ENCODE data around the gene GPR160. TPM values are rescaled to one million over a fixed set of nuclear protein-coding genes. Genes with fewer than 3 reads are reported as not detected.
"Not testable (repeated sequence)": the region's sequence is repeated elsewhere in the genome, so short reads cannot be mapped to it uniquely, and the experiment has no call there.

The GPR160 gene
- total and polyA plus RNA-seq, 3 experiments from 2014 or later, result 2.9 to 6.2 (median 2.9) TPM

- H3K27ac ChIP-seq (ENCODE audit: low read depth, low read length), result no peak overlapping the region
- no peaks in the 10 kb centered on the region for H3K9me3 Mint-ChIP-seq
- no peak overlapping the region for H3K27ac Mint-ChIP-seq
- no peaks in the 10 kb centered on the region for H3K9me3 ChIP-seq (ENCODE audit: low read length)
- H3K4me1 ChIP-seq (ENCODE audit: insufficient read depth, low read length), result no peaks in the 10 kb centered on the region
- H3K4me3 Mint-ChIP-seq, result no peak overlapping the region
- peaks cover 0 to 4% (median 0%) of the 10 kb centered on the region in 3 donors for H3K4me1 Mint-ChIP-seq
- no peaks in the 10 kb centered on the region for H3K36me3 Mint-ChIP-seq
- CTCF ChIA-PET, result interaction anchor here (0.7 to 1.2 kb wide), 3 partner anchors 9 to 30 kb away, joined by 3 read pairs; no protein-coding TSS in a partner anchor
- POLR2A ChIA-PET, result interaction anchor here (0.6 kb wide), 1 partner anchor 240 kb away, joined by 7 read pairs; no protein-coding TSS in a partner anchor
- no peak overlapping the region for H3K4me3 ChIP-seq (ENCODE audit: low read length)
- H3K27me3 Mint-ChIP-seq, result peaks cover 9 to 14% of the 10 kb centered on the region in 2 donors
- DNase-seq, result no peak
- no peaks in the 10 kb centered on the region for H3K36me3 ChIP-seq (ENCODE audit: insufficient read depth, low read length)
- no peaks in the 10 kb centered on the region for H3K27me3 ChIP-seq (ENCODE audit: insufficient read depth, low read length, poor library complexity, severe bottlenecking)
Observed at GRCh38 chr3:170012683-170013400, 25.0 kb upstream of the GPR160 start.

- Mint-ChIP-seq H3K36me3 (peaks cover 0 to 2% (median 0%) of the 10 kb centered on the region in 3 donors), H3K9me3 (no peaks in the 10 kb centered on the region), H3K27me3 (peaks cover 3 to 28% of the 10 kb centered on the region in 2 donors), H3K27ac (no peak overlapping the region), H3K4me1 (peaks cover 0 to 6% (median 0%) of the 10 kb centered on the region in 3 donors), H3K4me3 (no peak overlapping the region)
- DNase-seq, result no peak
- ChIA-PET CTCF (interaction anchor here (0.6 kb wide), 1 partner anchor 11 kb away, joined by 3 read pairs; no protein-coding TSS in a partner anchor), POLR2A (no interaction called here)
- no peaks in the 10 kb centered on the region for H3K9me3 ChIP-seq (ENCODE audit: low read length)
- no peaks in the 10 kb centered on the region for H3K27me3 ChIP-seq (ENCODE audit: insufficient read depth, low read length, poor library complexity, severe bottlenecking)
- no peak overlapping the region for H3K4me3 ChIP-seq (ENCODE audit: low read length)
- no peaks in the 10 kb centered on the region for H3K36me3 ChIP-seq (ENCODE audit: insufficient read depth, low read length)
- H3K4me1 ChIP-seq (ENCODE audit: insufficient read depth, low read length), result peaks cover 12% of the 10 kb centered on the region
- H3K27ac ChIP-seq (ENCODE audit: low read depth, low read length), result no peak overlapping the region
Observed at GRCh38 chr3:170016057-170016456, 21.7 kb upstream of the GPR160 start.

- H3K4me1 Mint-ChIP-seq; H3K36me3 Mint-ChIP-seq; H3K27ac ChIP-seq (ENCODE audit: low read depth, low read length); DNase-seq; H3K4me3 Mint-ChIP-seq; H3K9me3 Mint-ChIP-seq; CTCF ChIA-PET; H3K36me3 ChIP-seq (ENCODE audit: insufficient read depth, low read length); H3K4me3 ChIP-seq (ENCODE audit: low read length); H3K27ac Mint-ChIP-seq; POLR2A ChIA-PET; H3K27me3 ChIP-seq (ENCODE audit: insufficient read depth, low read length, poor library complexity, severe bottlenecking); H3K9me3 ChIP-seq (ENCODE audit: low read length): not testable (repeated sequence)
- peaks cover 0 to 32% of the 10 kb centered on the region in 2 donors for H3K27me3 Mint-ChIP-seq
- peaks cover 12% of the 10 kb centered on the region for H3K4me1 ChIP-seq (ENCODE audit: insufficient read depth, low read length)
Observed at GRCh38 chr3:170019306-170019705, 18.5 kb upstream of the GPR160 start.

- peaks cover 0 to 4% (median 2%) of the 10 kb centered on the region in 3 donors for H3K36me3 Mint-ChIP-seq
- no peaks in the 10 kb centered on the region for H3K9me3 Mint-ChIP-seq
- DNase-seq, result no peak
- H3K27me3 Mint-ChIP-seq, result peaks cover 1 to 41% of the 10 kb centered on the region in 2 donors
- ChIA-PET POLR2A (interaction anchor here (0.7 kb wide), 1 partner anchor 47 kb away, joined by 4 read pairs; no protein-coding TSS in a partner anchor), CTCF (interaction anchor here (1.6 kb wide), 1 partner anchor 25 kb away, joined by 5 read pairs; no protein-coding TSS in a partner anchor)
- peaks cover 0 to 7% (median 0%) of the 10 kb centered on the region in 3 donors for H3K4me1 Mint-ChIP-seq
- no peak overlapping the region for H3K4me3 Mint-ChIP-seq
- Histone ChIP-seq H3K27ac (ENCODE audit: low read depth, low read length) (no peak overlapping the region), H3K27me3 (ENCODE audit: insufficient read depth, low read length, poor library complexity, severe bottlenecking) (no peaks in the 10 kb centered on the region), H3K4me1 (ENCODE audit: insufficient read depth, low read length) (peaks cover 12% of the 10 kb centered on the region), H3K9me3 (ENCODE audit: low read length) (no peaks in the 10 kb centered on the region), H3K36me3 (ENCODE audit: insufficient read depth, low read length) (no peaks in the 10 kb centered on the region), H3K4me3 (ENCODE audit: low read length) (no peak overlapping the region)
- no peak overlapping the region for H3K27ac Mint-ChIP-seq
Observed at GRCh38 chr3:170021083-170021482, 16.7 kb upstream of the GPR160 start.

GRCh38 chr3:170022336-170022735, 15.5 kb upstream of the GPR160 start:
- Histone ChIP-seq H3K27ac (ENCODE audit: low read depth, low read length) (no peak overlapping the region), H3K36me3 (ENCODE audit: insufficient read depth, low read length) (no peaks in the 10 kb centered on the region), H3K4me3 (ENCODE audit: low read length) (no peak overlapping the region), H3K9me3 (ENCODE audit: low read length) (no peaks in the 10 kb centered on the region), H3K4me1 (ENCODE audit: insufficient read depth, low read length) (peaks cover 16% of the 10 kb centered on the region), H3K27me3 (ENCODE audit: insufficient read depth, low read length, poor library complexity, severe bottlenecking) (no peaks in the 10 kb centered on the region)
- H3K4me3 Mint-ChIP-seq, result no peak overlapping the region
- H3K27ac Mint-ChIP-seq, result no peak overlapping the region
- no peak for DNase-seq
- peaks cover 1 to 28% of the 10 kb centered on the region in 2 donors for H3K27me3 Mint-ChIP-seq
- POLR2A ChIA-PET, result no interaction called here
- H3K36me3 Mint-ChIP-seq, result peaks cover 0 to 4% (median 2%) of the 10 kb centered on the region in 3 donors
- peaks cover 0 to 3% (median 0%) of the 10 kb centered on the region in 5 donors for H3K9me3 Mint-ChIP-seq
- peaks cover 6 to 11% (median 8%) of the 10 kb centered on the region in 3 donors for H3K4me1 Mint-ChIP-seq
- CTCF ChIA-PET, result interaction anchor here (1.1 kb wide), 1 partner anchor 10 kb away, joined by 3 read pairs; no protein-coding TSS in a partner anchor

GRCh38 chr3:170023165-170023564, 14.6 kb upstream of the GPR160 start:
- Histone ChIP-seq H3K27me3 (ENCODE audit: insufficient read depth, low read length, poor library complexity, severe bottlenecking) (no peaks in the 10 kb centered on the region), H3K4me3 (ENCODE audit: low read length) (no peak overlapping the region), H3K36me3 (ENCODE audit: insufficient read depth, low read length) (no peaks in the 10 kb centered on the region), H3K4me1 (ENCODE audit: insufficient read depth, low read length) (peaks cover 24% of the 10 kb centered on the region), H3K27ac (ENCODE audit: low read depth, low read length) (no peak overlapping the region), H3K9me3 (ENCODE audit: low read length) (no peaks in the 10 kb centered on the region)
- H3K27me3 Mint-ChIP-seq, result peaks cover 1 to 25% of the 10 kb centered on the region in 2 donors
- H3K4me1 Mint-ChIP-seq, result peaks cover 12 to 18% (median 15%) of the 10 kb centered on the region in 3 donors
- no peak for DNase-seq
- ChIA-PET CTCF (no interaction called here), POLR2A (no interaction called here)
- H3K36me3 Mint-ChIP-seq, result peaks cover 0 to 4% (median 2%) of the 10 kb centered on the region in 3 donors
- no peak overlapping the region for H3K4me3 Mint-ChIP-seq
- peaks cover 0 to 3% (median 0%) of the 10 kb centered on the region in 5 donors for H3K9me3 Mint-ChIP-seq
- H3K27ac Mint-ChIP-seq, result no peak overlapping the region

- ChIA-PET POLR2A (no interaction called here), CTCF (interaction anchor here (1.6 kb wide), 1 partner anchor 9 kb away, joined by 3 read pairs; no protein-coding TSS in a partner anchor)
- H3K27ac ChIP-seq (ENCODE audit: low read depth, low read length), result no peak overlapping the region
- Mint-ChIP-seq H3K9me3 (peaks cover 0 to 5% (median 0%) of the 10 kb centered on the region in 5 donors), H3K27ac (no peak overlapping the region), H3K27me3 (peaks cover 1 to 15% of the 10 kb centered on the region in 2 donors), H3K4me1 (peaks cover 12 to 18% (median 15%) of the 10 kb centered on the region in 3 donors), H3K36me3 (peaks cover 0 to 4% (median 0%) of the 10 kb centered on the region in 3 donors), H3K4me3 (no peak overlapping the region)
- no peaks in the 10 kb centered on the region for H3K36me3 ChIP-seq (ENCODE audit: insufficient read depth, low read length)
- no peak for DNase-seq
- no peaks in the 10 kb centered on the region for H3K27me3 ChIP-seq (ENCODE audit: insufficient read depth, low read length, poor library complexity, severe bottlenecking)
- no peak overlapping the region for H3K4me3 ChIP-seq (ENCODE audit: low read length)
- H3K9me3 ChIP-seq (ENCODE audit: low read length), result no peaks in the 10 kb centered on the region
- peaks cover 24% of the 10 kb centered on the region for H3K4me1 ChIP-seq (ENCODE audit: insufficient read depth, low read length)
Observed at GRCh38 chr3:170024581-170024980, 13.2 kb upstream of the GPR160 start.
